ENCODE data around the gene LRR1.

Gene LRR1

DNA sequence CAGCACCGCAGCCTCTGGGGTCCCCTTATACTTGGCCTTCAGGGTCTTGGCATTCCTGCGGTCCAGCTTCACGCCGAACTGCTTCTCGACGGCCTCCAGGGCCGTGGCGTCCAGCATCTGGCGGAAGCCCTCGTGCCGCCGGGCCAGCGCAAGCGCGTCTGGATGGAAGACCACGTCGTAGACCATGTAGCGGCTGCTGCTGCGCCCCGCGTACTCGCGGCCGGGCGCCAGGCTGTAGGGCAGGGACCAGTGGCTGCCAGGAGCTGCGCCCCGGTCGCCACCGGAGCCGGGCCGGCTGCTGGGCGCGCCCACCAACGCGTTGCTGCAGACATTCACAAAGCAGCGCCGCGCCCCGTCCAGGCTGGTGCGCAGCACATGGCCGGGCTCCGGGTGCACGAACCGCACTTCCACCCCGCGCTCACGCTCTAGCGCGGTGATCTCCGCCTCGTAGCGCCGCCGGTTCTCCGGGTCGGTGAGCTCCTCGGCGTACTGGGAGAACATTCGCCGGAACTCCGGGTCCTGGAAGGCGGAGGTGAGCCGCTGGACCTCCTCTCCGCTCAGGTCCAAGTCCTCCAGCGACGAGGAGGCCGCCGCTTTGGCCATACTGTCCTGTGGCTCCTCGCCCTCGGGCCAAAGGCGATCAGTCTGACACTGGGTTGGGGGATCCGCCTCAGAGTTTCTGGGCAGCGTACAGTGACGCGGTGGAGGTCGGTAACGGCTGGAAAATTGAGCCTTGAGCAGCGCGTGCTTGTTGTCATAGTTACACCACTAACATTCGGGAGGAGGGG, 36.0 kb downstream of the LRR1 start, which contains the start of gene DNAAF2 (continued):
- no peak for TF ChIP-seq ZNF362 (tag by site-specific recombination; IDR thresholded peaks at IDR 0.05)
- no peak for TF ChIP-seq REPIN1 (tag by site-specific recombination; IDR thresholded peaks at IDR 0.05; ENCODE audit: low read depth)
- peak; percentile 28; the same call in 1 of the 2 replicates for TF ChIP-seq ZNF76 (tag by site-specific recombination; IDR thresholded peaks at IDR 0.05; ENCODE audit: borderline replicate concordance, low read depth)
- peak; percentile 72 for TF ChIP-seq ZBTB17 (tag by site-specific recombination; IDR thresholded peaks at IDR 0.05)
- no peak for TF ChIP-seq MYNN (tag by site-specific recombination; IDR thresholded peaks at IDR 0.05; ENCODE audit: borderline replicate concordance)
- peak; percentile 72; the same call in 1 of the 2 replicates for TF ChIP-seq ZBTB20 (tag by site-specific recombination; IDR thresholded peaks at IDR 0.05)
- TF ChIP-seq ZFP37 (tag by site-specific recombination; IDR thresholded peaks at IDR 0.05), result no peak
- no peak for TF ChIP-seq ZNF530 (tag by site-specific recombination; IDR thresholded peaks at IDR 0.05; ENCODE audit: low read depth)
- TF ChIP-seq ZNF768 (tag by site-specific recombination; IDR thresholded peaks at IDR 0.05), result no peak

DNA sequence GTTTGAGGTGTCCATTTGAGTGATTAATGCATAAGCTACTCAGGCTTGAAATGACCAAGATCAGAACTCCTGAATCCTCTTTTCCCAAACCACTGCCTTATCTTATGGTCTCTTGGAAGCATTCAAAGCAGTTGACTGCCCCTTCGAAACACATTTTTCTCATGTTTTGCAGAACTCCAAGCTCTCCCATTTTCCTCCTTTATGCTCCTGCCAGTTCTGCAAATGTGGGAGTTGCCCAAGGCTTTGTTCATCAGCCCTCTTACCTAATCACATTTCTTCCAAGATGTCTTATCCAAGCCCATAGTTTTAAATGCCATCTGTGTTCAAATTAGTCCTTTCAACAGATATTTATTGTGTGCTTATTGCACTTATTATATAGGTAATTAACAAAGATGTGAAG, 38.1 kb downstream of the LRR1 start:
- POLR2A ChIA-PET, result interaction anchor here (0.6 kb wide), 1 partner anchor 814 kb away, joined by 3 read pairs; no protein-coding TSS in a partner anchor
- Histone ChIP-seq H3K9me3 (ENCODE audit: control insufficient read depth, insufficient read depth, low read depth, low read length) (no peaks in the 10 kb centered on the region), H3K36me3 (ENCODE audit: control insufficient read depth in 2 of 2, insufficient read depth in 1 of 2, low read length in 2 of 2) (peaks cover 5 to 23% of the 10 kb centered on the region in 2 experiments; a peak in 2 of 3 replicates), H3K4me3 (ENCODE audit: low read depth, low read length) (no peak overlapping the region), H3K4me1 (ENCODE audit: control insufficient read depth, insufficient read depth, low read length) (peaks cover 11% of the 10 kb centered on the region), H3K27ac (ENCODE audit: extremely low read depth, low read depth, low read length) (no peak overlapping the region)
- CTCF ChIA-PET, result interaction anchor here (1.1 kb wide), 1 partner anchor 9 kb away, joined by 3 read pairs; no protein-coding TSS in a partner anchor
- TF ChIP-seq HOXA7 (CRISPR knock-in tag; IDR thresholded peaks at IDR 0.05; ENCODE audit: borderline replicate concordance) (no peak), ZNF621 (tag by site-specific recombination; IDR thresholded peaks at IDR 0.05) (no peak), ZNF664 (tag by site-specific recombination; IDR thresholded peaks at IDR 0.05) (no peak), YY1 (tag by site-specific recombination; IDR thresholded peaks at IDR 0.05) (no peak), KLF8 (tag by site-specific recombination; IDR thresholded peaks at IDR 0.05) (no peak), ZNF214 (tag by site-specific recombination; IDR thresholded peaks at IDR 0.05; ENCODE audit: borderline replicate concordance) (no peak), ZNF488 (tag by site-specific recombination; IDR thresholded peaks at IDR 0.05) (no peak), TCF7L2 (IDR thresholded peaks at IDR 0.05; ENCODE audit: borderline replicate concordance, low read depth, low read length) (no peak), ZNF248 (tag by site-specific recombination; IDR thresholded peaks at IDR 0.05) (no peak), GLI4 (tag by site-specific recombination; IDR thresholded peaks at IDR 0.05) (no peak), ZNF404 (tag by site-specific recombination; IDR thresholded peaks at IDR 0.05) (no peak), PBX3 (CRISPR knock-in tag; IDR thresholded peaks at IDR 0.05) (no peak), SCRT1 (tag by site-specific recombination; IDR thresholded peaks at IDR 0.05; ENCODE audit: borderline replicate concordance) (no peak), ZNF843 (tag by site-specific recombination; IDR thresholded peaks at IDR 0.05) (no peak), GLIS1 (tag by site-specific recombination; IDR thresholded peaks at IDR 0.05) (no peak), ZNF426 (tag by site-specific recombination; IDR thresholded peaks at IDR 0.05) (no peak), ZSCAN23 (tag by site-specific recombination; IDR thresholded peaks at IDR 0.05) (no peak), RBAK (tag by site-specific recombination; IDR thresholded peaks at IDR 0.05) (no peak), ZBTB17 (tag by site-specific recombination; IDR thresholded peaks at IDR 0.05) (no peak)
- TF ChIP-seq, protein P1, sequence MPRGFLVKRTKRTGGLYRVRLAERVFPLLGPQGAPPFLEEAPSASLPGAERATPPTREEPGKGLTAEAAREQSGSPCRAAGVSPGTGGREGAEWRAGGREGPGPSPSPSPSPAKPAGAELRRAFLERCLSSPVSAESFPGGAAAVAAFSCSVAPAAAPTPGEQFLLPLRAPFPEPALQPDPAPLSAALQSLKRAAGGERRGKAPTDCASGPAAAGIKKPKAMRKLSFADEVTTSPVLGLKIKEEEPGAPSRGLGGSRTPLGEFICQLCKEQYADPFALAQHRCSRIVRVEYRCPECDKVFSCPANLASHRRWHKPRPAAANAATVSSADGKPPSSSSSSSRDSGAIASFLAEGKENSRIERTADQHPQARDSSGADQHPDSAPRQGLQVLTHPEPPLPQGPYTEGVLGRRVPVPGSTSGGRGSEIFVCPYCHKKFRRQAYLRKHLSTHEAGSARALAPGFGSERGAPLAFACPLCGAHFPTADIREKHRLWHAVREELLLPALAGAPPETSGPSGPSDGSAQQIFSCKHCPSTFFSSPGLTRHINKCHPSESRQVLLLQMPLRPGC (tag by site-specific recombination; IDR thresholded peaks at IDR 0.05), result no peak

All from HEK293 (cell line).